GM18517 (cell line): ENCODE measurements around the gene LETM1.

Experiments
- ATAC-seq: cut with Tn5 transposase; IDR thresholded peaks from one replicate; pipeline ENCODE4 v1.9.1; 2021; ENCODE audit warnings: mild to moderate bottlenecking, moderate library complexity; ENCODE audit not compliant: unreplicated experiment

LETM1 gene

DNA sequence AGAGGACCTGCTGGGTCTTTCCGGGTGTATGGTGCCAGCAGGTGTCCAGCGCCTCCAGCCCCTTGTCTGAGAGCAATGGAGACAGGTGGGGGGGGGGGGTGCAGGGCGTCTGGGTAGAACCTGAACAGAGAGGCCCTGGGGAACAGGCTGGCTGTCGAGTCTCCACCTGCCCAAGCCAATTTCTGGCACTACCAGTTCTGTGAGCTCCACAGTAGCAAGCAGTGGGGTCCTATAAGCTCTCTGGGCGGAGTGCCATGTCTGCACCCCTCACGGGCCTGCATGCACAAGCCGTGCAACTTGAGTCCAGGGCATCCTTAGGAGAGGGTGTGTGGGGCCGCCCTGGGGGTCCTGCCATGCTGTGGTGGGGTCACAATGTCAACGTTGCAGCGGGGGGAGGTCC lies 72.9 kb downstream of the LETM1 start:
- no peak for ATAC-seq

GRCh38 chr4:1780435-1780834 lies 75.5 kb downstream of the LETM1 start:
- ATAC-seq, result no peak

DNA sequence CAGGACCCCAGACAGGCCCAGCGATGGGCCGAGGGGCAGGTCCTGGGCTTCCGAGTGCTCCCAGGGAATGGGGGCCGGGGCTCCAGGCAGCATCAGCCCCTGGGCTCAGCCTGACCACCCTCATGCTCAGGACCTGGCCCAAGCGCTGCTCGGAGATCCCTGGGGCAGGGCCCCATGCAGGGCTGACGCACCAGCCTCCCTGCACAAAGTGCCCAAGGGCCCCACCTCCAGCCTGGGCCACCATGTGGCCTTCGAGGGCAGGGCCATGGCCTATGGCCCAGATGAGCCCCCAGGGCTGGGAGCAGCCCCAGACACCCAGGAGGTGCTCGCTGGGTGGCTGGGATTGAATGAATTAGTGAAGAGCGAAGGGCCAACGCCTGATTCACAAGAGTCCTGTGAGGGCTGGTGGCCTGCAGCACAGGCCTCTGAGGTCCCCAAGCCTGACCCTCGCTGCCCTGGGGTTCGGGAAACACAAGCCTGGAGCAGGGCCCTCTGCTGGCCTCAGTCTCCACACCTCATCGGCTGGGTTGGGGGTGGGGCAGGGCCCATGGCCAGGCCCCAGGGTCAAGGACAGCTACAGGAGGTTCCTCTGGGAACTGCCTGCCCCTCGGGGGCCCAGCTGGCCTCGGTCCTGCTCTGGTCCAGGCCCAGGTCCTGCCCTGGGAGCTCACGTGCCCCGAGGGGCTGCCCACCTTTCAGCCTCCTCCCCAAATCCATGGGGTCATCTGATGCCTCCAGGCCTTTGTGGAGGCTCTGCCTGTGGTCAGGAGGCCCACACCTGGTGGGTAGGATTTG lies 76.2 kb downstream of the LETM1 start:
- no peak for ATAC-seq

DNA sequence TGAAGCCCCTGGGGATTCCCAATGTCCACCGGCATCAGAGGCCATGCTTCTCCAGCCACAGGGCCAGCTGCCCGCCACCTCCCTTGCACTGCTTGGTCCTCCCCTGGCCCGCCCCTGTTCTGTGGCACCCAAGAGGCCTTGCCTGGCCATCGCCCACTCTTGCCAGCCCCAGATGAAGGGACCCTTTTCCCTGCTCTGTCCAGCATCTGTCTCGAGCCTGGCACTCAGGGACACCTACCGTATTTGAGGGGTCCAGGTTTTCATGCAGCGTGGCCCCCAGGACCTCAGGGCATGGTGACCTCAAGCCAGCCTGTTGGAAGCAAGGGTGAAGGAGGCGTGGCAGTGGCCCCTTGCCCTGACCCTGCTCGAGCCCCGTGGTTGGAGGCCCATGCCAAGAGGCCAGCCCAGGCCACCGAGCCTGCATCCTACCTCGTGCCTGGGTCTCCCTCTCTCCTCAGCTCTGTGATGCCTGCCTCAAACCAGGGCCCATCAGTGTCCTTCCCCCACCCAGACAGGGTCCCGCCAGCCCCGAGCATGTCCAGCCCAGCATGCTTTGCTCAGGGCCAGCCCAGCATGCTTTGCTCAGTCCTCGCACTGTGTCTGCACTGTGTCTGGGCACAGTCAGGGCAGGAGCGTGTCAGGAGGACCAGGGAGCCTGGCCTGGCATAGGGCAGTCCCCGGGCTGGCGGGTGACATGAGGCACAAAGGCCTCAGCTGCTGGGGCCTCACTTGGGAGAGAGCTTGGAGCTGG lies 77.1 kb downstream of the LETM1 start:
- no peak for ATAC-seq

- no peak for ATAC-seq
These were observed 77.9 kb downstream of the LETM1 start for GRCh38 chr4:1777822-1778641.

DNA sequence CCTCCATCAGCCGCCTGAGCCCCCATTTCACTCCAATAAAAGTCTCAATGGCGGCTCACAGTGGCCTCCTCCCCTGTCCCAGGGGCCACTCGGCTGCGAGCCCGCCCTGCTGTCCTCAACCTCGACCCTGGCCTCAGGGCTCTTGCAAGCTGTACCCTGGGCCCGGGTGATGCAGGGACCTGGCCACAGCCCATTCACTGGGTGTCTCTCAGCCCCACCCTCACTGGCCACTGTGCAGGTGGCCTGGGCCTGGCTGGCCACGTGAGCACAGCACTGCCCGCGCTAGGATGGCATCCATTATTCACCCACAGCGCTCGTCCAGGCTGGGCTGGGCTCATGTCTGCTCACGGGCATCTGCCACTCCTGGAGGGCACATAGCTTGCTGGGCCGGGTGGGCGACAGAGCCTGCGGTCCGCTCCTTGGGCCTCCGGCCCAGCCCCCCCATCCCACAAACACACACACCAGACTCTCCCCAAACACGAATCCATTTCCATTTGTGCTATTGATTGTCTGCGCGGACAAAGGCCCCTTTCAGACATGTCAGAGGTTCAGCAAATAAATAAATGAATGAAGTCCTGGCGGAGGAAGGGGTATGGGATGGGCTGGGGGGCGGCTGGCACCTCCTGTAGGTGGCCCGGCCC lies 79.3 kb downstream of the LETM1 start:
- no peak for ATAC-seq

DNA sequence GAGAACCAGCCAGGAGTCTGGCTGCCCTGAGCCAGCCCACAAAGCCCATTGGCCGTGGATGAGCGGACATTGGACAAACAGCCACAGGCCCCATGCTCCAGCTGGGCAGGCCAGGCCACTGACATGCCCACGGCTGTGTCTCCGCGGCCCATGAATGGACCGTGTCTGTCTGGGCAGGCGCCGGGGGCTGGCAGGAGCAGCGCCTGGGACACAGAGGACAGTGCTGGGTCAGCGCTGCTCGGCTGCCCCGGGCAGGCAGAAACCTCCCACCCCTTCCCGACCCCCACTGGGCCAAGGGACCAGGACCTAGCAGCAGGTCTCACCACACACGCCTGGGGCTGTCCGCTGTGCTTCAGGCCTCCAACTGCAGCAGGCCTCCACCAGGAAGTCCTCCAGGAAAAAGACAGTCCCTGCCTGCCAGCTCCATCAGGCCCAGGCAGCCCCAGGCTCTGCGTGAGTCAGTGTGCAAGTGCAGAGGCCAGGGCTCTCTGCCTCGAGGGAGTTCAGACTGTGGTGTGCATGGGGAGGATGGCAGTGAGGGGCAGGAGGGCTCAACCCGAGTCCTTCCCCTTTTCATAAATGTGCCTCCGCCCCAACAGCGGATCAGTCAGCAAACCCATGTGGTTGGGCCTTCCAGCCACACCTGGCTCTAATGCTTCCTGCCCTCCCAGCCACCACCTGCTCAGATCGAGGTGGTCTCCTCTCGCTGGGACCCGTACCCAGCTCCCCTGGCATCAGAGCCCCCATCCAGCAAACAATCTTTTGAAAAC lies 80.0 kb downstream of the LETM1 start:
- no peak for ATAC-seq

GRCh38 chr4:1773754-1774153 lies 82.2 kb downstream of the LETM1 start:
- no peak for ATAC-seq

DNA sequence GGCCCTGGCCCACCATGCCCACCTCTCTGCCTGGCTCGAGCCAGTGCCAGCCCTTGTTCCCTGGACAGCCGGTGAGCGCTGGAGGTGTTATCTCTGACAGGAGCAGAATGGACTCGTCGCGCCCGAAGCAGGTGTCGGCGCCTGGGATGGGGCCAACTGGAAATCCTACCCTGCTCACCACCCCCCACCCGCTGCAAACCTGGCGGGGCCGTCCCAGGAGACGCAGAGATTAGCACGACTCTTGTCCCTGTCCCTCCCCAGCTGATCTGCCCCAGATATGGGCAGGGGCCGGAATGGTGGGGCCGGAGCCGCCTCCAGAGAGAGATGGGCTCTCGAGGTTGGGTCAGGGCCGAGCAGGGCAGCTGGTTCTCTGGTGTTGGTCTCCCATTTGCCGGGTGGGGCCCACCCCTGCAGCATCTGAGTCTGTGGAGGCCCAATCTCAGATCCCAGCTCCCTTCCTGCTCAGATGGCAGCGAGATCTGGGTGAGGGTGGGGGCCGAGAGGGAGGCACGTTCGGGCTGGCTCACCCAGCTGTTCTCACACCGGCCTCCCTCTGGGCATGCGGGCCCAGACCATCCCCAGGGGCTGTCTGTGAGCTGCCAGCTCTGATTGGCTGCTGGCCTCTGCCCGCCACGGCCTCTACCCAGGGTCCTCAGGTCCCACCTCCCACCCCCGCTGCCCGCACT lies 83.0 kb downstream of the LETM1 start:
- ATAC-seq, result no peak

DNA sequence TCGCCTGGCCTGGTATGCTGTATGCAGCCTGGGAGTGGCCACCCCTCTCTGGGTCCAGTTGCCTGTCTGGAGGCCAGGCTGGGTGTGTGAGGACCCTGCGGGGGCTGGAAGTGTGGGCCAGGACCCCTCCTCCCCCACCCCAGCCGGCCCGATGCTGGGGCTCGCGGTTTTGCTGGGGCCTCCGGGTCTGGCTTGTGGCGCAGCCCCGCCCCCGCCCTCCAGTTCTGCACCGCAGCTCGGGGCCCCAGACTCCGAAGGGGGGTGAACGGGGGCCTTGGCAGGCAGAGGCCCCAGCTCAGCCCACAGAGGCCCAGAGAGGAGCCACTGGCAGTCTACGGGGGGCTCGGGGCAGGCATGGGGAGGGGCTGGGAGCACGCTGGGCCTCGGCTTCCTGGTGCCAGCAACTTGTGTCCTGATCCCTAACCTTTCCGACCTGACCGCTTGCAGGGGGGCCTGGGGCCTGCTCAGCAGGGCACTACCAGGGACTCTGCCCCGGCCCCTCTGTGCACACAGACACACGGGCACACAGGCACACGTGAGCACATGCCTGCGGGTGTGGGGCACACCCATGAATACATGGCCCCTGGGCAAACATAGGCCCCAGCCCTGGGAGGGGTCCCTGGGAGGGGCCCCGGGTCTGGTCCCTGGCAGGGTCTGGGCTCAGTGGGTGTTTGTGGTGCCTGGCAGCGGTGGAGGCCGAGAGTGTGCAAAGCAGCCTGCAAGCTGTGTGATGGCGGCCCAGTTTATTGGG lies 84.2 kb downstream of the LETM1 start:
- no peak for ATAC-seq

DNA sequence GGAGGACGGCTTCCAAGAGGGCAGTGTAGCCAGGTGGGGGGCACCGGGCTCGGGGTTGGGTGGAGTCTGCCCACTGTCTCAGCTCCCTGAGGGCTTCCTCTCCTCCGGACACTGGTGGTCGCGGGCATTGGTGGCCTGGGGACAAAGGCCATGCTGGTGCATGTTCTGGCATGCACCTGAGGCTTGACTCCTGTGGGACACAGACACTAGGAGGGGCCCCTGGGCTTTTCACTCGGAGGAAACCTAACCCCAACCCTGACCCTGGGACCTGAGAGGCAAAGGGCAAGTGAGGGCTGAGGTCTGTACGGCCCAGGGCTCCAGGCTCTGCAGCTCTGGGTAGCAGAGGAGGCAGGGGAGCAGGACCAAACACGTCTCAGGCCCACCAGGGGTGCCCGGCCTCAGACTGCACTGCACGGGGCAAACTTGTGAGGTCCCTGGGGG lies 85.1 kb downstream of the LETM1 start:
- ATAC-seq, result no peak

- ATAC-seq, result no peak
These were observed 85.7 kb downstream of the LETM1 start for GRCh38 chr4:1770245-1770644.

DNA sequence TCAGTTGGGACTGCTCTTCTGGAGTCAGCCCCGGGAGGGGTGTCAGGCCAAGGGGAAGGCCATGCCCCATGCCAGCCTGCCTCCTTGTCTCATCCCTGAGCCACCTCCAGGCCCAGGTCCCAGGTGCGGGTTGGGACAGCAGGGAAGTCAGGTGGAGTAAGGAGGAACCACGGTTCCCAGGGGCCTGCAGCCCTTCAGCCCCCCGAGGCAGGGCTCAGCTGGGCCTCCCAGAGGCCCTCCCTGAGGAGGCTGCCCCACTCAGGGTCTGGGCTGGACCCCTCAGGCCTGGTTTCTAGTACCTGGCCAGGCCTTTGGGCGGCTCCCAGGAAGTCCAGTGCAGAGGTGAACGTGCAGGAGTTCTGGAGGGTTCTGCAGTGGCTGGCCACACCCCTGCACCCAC lies 86.3 kb downstream of the LETM1 start:
- ATAC-seq, result no peak

DNA sequence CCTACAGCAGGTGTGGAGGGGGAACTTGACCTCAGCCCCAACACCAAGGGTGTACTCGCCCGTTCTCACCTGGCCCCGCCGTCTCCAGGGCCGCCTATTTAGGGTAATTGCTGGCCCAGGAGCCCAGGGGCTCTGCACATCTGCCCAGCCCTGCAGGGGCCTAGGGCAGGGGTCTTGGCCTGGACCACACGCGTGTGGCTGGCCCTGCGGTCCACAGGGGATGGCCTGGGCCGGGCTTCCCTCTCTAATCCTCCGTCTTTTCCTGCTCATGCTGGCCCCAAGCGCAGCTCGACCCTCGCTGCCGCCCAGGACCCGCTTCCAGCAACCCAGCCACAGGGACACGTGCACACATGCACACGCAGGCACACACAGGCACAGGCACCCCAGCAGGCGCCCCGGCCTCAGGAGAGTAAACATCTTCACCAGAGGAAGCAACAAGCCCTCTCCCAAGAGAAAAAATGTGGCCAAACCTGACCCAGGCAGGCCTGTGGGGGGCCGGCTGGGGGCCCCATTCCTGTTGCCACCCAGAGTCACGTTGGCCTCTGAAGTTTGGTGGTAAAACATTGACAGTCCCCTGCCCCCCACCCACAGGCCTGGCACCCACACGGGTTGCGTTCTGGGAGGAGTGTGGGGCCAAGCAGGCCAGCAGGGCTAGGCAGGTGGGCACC lies 87.5 kb downstream of the LETM1 start:
- no peak for ATAC-seq

DNA sequence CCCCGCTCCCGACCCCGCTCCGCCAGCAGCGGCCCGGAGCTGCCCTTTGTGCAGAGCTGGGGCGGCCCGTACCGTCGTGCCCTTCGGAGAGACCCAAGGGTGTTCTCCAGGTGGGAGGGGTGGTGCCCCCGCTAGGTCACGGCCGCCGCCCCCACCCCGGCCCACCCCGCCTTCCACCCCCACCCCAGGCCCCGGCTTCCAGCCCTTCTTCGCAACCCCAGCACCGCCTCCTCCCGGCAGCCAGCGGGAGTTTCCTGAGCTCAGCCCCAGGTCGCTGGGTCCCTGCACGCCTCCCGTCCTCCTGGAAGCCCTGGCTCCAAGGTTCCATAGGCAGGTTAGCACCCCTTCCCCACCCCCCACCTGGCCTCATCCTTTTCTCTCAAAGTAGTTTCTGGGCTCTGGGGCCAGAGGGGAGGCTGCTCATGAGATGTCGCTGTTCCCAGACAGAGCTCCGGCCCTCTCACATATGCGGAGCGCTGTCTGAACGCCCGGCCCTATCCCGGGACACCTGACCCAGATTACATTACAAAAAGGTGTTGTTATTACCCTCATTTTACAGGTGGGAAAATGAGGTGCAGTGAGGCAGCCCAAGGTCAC lies 88.1 kb downstream of the LETM1 start:
- ATAC-seq, result no peak

- ATAC-seq, result no peak
These were observed 88.7 kb downstream of the LETM1 start for GRCh38 chr4:1767061-1767769.
